Erythroblast (primary cell): ENCODE data around the gene MGAT4D.

ENCODE experiments used
- GATA1 ChIP-seq: IDR thresholded peaks from 2 replicates; pipeline ENCODE4 v1.6.1; 2011; ENCODE audit warnings: low read depth, mild to moderate bottlenecking, control low read depth, low read length, moderate library complexity
- POLR2A ChIP-seq: IDR thresholded peaks from 2 replicates; pipeline ENCODE4 v1.6.1; 2011; ENCODE audit warnings: mild to moderate bottlenecking, low read length

DNA sequence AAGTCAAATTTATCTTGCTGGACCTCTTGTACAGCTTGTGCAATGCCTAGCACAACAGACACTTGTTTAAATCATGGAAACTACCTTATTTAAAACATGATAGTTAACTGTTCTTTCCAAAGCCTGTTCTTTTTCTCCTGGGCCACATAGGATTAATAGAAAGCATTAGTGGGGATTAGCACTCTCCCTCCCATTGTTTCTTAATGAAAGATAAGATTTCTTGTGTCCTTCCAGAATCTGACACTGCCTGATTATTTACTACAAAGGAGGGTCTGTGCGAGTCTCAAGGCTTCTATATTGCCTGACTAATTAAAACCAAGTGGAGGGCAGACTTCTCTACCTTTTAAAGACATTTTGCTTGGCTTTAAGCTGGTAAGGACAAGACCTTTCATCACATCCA, 17.3 kb upstream of the MGAT4D start:
- TF ChIP-seq POLR2A (no peak), GATA1 (no peak)
